Smooth muscle cell (in vitro differentiated cells): ENCODE data around the gene BCAR3. TPM values are rescaled to one million over a fixed set of nuclear protein-coding genes. Genes with fewer than 3 reads are reported as not detected.

ENCODE experiments used
- DNase-seq: peaks from one replicate; lab custom pipeline; 2025; ENCODE audit not compliant: unreplicated experiment; lab: John Stamatoyannopoulos, UW
- H2AFZ ChIP-seq: fragments of 200-600 bp; sonication (generic); 2 replicates; pipeline ENCODE4 v1.6.0; 2016; ENCODE audit warnings: antibody characterized with exemption, low read depth, mild to moderate bottlenecking
- H3F3A ChIP-seq: fragments of 200-600 bp; sonication (generic); 2 replicates; pipeline ENCODE4 v1.6.0; 2017; ENCODE audit warnings: antibody characterized with exemption, low read depth
- H3K27ac ChIP-seq: fragments of 200-600 bp; sonication (generic); 2 replicates; pipeline ENCODE4 v1.5.1; 2016; ENCODE audit warnings: low read depth, mild to moderate bottlenecking
- H3K27me3 ChIP-seq: fragments of 200-600 bp; sonication (generic); 2 replicates; pipeline ENCODE4 v1.6.1; 2016; ENCODE audit warnings: low read depth, mild to moderate bottlenecking
- H3K36me3 ChIP-seq: fragments of 200-600 bp; sonication (generic); 2 replicates; pipeline ENCODE4 v1.5.1; 2016; ENCODE audit warnings: low read depth
- H3K4me1 ChIP-seq: fragments of 200-600 bp; sonication (generic); 2 replicates; pipeline ENCODE4 v1.5.1; 2016; ENCODE audit warnings: low read depth
- H3K4me2 ChIP-seq: fragments of 200-600 bp; sonication (generic); 2 replicates; pipeline ENCODE4 v1.6.0; 2016; ENCODE audit warnings: mild to moderate bottlenecking
- H3K4me3 ChIP-seq: fragments of 200-600 bp; sonication (generic); 2 replicates; pipeline ENCODE4 v1.5.1; 2016; ENCODE audit warnings: mild to moderate bottlenecking
- H3K79me2 ChIP-seq: fragments of 200-600 bp; sonication (generic); 2 replicates; pipeline ENCODE4 v1.6.0; 2016; ENCODE audit warnings: low read depth, mild to moderate bottlenecking
- H3K9ac ChIP-seq: fragments of 200-600 bp; sonication (generic); 2 replicates; pipeline ENCODE4 v1.6.0; 2016; ENCODE audit warnings: low read depth
- H3K9me3 ChIP-seq: fragments of 200-600 bp; sonication (generic); replicated peaks from 2 replicates; pipeline ENCODE4 v1.5.1; 2016; ENCODE audit warnings: low read depth
- H4K20me1 ChIP-seq: fragments of 200-600 bp; sonication (generic); 2 replicates; pipeline ENCODE4 v1.6.0; 2016; ENCODE audit warnings: low read depth
- WGBS: methylation state at CpG from one replicate; pipeline ENCODE4 v1.1.7; 2016; ENCODE audit warnings: low lambda C conversion rate; 5-methylcytosine and 5-hydroxymethylcytosine counted together
- polyA plus RNA-seq: library from polyadenylated mRNA; unstranded; fragments of >200 nt; fragmentation: Nextera tagmentation; extraction: Ambion mirVana; gene quantifications from 2 replicates; pipeline ENCODE4 v1.2.1, GENCODE V29; 2016
- total RNA-seq: library from RNA; depleted of rRNA; stranded (reverse); fragments of >200 nt; gene quantifications from 2 replicates; pipeline ENCODE4 v1.2.3, GENCODE V29; 2014
- TF ChIP-seq, protein P1 (sequence below): fragments of 200-600 bp; sonication (generic); IDR thresholded peaks from 2 replicates; pipeline ENCODE4 v1.5.1; 2017; ENCODE audit warnings: borderline replicate concordance, mild to moderate bottlenecking, antibody characterized with exemption; ENCODE audit not compliant: insufficient read depth, poor library complexity, severe bottlenecking

The BCAR3 gene
- total and polyA plus RNA-seq, 2 experiments from 2014 or later: 21.4 to 24.9 TPM

- TF ChIP-seq, protein P1, sequence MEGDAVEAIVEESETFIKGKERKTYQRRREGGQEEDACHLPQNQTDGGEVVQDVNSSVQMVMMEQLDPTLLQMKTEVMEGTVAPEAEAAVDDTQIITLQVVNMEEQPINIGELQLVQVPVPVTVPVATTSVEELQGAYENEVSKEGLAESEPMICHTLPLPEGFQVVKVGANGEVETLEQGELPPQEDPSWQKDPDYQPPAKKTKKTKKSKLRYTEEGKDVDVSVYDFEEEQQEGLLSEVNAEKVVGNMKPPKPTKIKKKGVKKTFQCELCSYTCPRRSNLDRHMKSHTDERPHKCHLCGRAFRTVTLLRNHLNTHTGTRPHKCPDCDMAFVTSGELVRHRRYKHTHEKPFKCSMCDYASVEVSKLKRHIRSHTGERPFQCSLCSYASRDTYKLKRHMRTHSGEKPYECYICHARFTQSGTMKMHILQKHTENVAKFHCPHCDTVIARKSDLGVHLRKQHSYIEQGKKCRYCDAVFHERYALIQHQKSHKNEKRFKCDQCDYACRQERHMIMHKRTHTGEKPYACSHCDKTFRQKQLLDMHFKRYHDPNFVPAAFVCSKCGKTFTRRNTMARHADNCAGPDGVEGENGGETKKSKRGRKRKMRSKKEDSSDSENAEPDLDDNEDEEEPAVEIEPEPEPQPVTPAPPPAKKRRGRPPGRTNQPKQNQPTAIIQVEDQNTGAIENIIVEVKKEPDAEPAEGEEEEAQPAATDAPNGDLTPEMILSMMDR: no peak
These were observed 5.9 kb upstream of the BCAR3 start for GRCh38 chr1:93687542-93687941.

GRCh38 chr1:93686504-93687250 lies 5.0 kb upstream of the BCAR3 start:
- H3K9me3 ChIP-seq: no peaks in the 10 kb centered on the region
- no peak overlapping the region for H3K9ac ChIP-seq
- peaks cover 5% of the 10 kb centered on the region for H3K4me1 ChIP-seq
- 85% methylated on average over 3 of the region's 3 CpGs for WGBS
- no peak overlapping the region for H3K4me3 ChIP-seq
- no peak overlapping the region for H3K4me2 ChIP-seq
- peaks cover 8% of the 10 kb centered on the region for H3K79me2 ChIP-seq
- H4K20me1 ChIP-seq: no peaks in the 10 kb centered on the region
- no peak overlapping the region for H3K27ac ChIP-seq
- H3K36me3 ChIP-seq: no peaks in the 10 kb centered on the region
- peaks cover 6% of the 10 kb centered on the region for H3F3A ChIP-seq
- DNase-seq: no peak
- H2AFZ ChIP-seq: no peak overlapping the region
- TF ChIP-seq, protein P1: no peak
- H3K27me3 ChIP-seq: no peaks in the 10 kb centered on the region

More at GRCh38 chr1:93687542-93687941, 5.9 kb upstream of the BCAR3 start:
- no peak overlapping the region for H2AFZ ChIP-seq
- no peaks in the 10 kb centered on the region for H3K9me3 ChIP-seq
- H3K4me3 ChIP-seq: no peak overlapping the region
- no peaks in the 10 kb centered on the region for H3F3A ChIP-seq
- DNase-seq: no peak
- H3K4me1 ChIP-seq: peaks cover 11% of the 10 kb centered on the region
- no peak overlapping the region for H3K9ac ChIP-seq
- WGBS: 93% methylated on average over 2 of the region's 2 CpGs
- no peak overlapping the region for H3K4me2 ChIP-seq
- H4K20me1 ChIP-seq: no peaks in the 10 kb centered on the region
- no peaks in the 10 kb centered on the region for H3K27me3 ChIP-seq
- H3K36me3 ChIP-seq: no peaks in the 10 kb centered on the region
- H3K79me2 ChIP-seq: peaks cover 1% of the 10 kb centered on the region
- no peak overlapping the region for H3K27ac ChIP-seq

DNA sequence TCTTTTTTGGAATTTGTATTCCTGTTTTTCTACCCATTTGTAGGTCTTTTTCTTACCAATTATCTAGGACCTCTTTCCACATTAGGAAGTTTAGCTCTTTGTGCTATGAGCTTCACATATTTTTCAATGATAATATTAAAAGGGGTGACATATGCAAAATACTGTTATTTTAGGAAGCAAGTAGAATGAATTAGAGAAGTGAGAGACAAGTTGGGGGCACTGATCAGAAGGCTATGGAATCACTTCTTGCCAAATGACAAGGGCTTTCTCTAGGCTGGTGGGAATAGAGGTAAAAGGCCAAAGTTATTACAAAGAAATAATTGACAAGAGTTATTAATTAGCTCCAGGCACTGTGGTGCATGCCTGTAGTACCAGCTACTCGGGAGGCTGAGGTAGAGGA lies 4.3 kb upstream of the BCAR3 start:
- 96% methylated on average over 1 of the region's 1 CpG for WGBS

More for the DNA sequence above, 4.3 kb upstream of the BCAR3 start:
- no peak overlapping the region for H3K27ac ChIP-seq
- H3K79me2 ChIP-seq: peaks cover 8% of the 10 kb centered on the region
- no peaks in the 10 kb centered on the region for H3K27me3 ChIP-seq
- peaks cover 7% of the 10 kb centered on the region for H3F3A ChIP-seq
- H2AFZ ChIP-seq: no peak overlapping the region
- no peak overlapping the region for H3K9ac ChIP-seq
- no peaks in the 10 kb centered on the region for H3K4me1 ChIP-seq
- H3K9me3 ChIP-seq: no peaks in the 10 kb centered on the region
- no peak overlapping the region for H3K4me2 ChIP-seq
- TF ChIP-seq, protein P1: no peak
- no peaks in the 10 kb centered on the region for H3K36me3 ChIP-seq
- no peaks in the 10 kb centered on the region for H4K20me1 ChIP-seq
- DNase-seq: no peak
- H3K4me3 ChIP-seq: no peak overlapping the region
